Activated CD8-positive, alpha-beta memory T cell treated with anti-CD3 and anti-CD28 coated beads, Interleukin-2, amount 50 U/mL, for 24 hours (primary cell): ENCODE measurements around the gene IQSEC1.

Source experiments
- DNase-seq: peaks from one replicate; pipeline ENCODE4 v3.0.0-alpha.2; 2020; ENCODE audit errors: extremely low read depth

IQSEC1 gene

GRCh38 chr3:13002398-13003124, 70.7 kb downstream of the IQSEC1 start:
- DNase-seq, result no peak

DNA sequence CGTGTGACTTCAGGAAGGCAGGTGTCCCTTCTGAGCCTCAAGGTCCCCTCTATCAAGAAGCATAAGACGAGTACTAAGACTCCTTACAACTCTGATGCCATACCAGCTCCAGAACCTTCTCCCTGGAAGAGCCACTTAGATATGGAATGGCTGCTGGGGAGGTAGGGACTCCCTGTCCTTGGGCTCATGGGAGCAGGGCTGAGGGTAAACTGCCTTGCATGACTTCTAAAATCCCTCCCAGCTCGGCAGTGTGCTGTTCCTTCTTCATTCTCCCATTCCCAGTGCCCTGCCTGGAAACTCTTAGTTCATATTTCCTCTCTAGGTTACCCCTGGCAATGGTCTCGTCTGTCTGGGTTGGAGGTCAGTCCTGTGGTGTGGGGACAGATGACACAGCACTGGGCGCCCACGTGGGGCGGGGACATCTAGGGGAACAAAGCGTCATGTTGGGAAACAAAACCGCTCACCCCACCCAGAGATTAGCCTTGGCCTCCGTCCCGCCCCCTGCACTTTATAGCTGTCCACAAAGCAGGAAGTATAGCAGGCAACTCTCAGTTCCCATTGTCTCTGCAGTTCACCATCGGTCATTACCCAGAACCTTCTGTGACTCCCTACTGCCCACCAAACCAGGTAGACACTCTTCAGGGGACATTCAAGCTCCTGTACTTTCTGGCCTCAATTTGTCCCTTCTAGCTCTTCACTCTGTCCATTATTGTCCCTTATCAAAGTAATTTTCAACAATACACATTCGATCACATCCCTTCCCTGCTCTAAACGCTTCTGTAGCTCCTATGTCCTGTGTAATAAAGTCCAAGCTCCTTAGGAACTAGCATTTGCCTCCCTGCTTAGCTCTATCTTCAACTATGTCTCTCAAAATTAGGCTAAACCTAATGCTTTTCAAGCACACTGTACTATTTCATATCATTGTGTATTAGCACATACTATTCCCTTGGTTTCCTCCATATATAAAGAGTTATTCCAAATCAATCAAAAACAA, 73.8 kb downstream of the IQSEC1 start:
- DNase-seq, result no peak

GRCh38 chr3:12998648-12999047, 74.6 kb downstream of the IQSEC1 start:
- no peak for DNase-seq

GRCh38 chr3:12997387-12997786, 75.8 kb downstream of the IQSEC1 start:
- DNase-seq, result no peak

DNA sequence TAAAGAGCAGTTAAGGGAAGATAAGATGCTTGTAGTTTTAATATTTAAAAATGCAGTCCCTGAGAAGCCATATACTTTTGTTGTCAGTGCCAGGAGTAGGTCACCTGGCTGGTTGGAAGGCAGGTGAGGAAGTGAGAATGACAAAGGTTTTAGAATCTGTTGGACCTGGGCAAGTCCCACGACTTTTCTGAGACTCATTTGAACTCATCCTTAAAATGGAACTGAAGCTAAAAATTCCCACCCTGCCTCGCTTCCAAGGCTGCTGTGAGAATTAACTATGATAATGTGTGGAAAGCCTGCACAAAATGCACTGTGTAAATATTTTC, 77.1 kb downstream of the IQSEC1 start:
- no peak for DNase-seq

DNA sequence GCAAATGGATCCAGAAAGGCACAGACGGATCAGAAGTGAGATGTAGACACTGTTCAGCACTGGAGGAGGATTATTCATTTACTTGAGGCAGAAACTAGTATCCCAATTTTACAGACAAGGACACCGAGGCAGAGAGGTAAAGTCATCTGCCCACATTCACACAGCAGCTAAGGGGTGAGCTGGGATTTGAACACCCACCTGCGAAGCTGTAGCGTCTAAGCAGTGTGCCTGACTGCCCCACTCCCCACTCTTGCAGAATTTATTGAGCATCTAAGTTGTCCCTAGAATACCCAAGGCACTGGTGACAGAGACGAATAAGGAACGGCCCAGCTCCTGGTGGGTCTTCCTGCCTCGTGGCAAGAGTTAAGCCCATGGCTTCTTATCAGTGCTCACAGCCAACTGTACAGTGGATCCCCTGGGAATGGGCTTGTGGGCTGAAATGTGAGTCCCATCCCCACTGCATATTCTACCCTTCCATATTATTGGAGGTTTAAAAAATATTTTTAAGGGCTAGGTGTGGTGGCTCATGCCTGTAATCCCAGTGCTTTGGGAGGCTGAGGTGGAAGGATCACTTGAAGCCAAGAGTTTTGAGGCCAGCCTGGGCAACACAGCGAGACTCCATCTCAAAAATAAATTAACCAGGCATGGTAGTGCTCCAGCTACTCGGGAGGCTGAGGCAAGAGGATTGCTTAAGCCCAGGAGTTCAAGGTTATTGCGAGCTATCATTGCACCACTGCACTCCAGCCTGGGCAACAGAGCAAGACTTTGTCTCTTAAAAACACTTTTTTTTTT, 77.6 kb downstream of the IQSEC1 start:
- DNase-seq, result no peak

GRCh38 chr3:12994607-12995388, 78.4 kb downstream of the IQSEC1 start:
- no peak for DNase-seq

DNA sequence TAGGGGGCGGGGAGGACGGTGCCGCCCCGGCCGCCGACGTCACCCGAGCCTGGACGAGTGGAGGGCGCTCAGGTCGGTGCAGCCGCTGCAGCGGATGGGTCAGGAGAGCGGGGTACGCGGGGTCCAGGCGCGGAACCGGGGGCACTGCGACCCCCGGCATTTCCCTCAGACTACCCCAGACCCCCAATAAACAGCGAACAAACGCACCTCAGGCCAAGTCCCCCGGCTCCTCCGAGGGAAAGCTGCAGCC, 78.9 kb downstream of the IQSEC1 start:
- DNase-seq, result no peak

GRCh38 chr3:12993517-12994356, 79.5 kb downstream of the IQSEC1 start:
- DNase-seq, result no peak

DNA sequence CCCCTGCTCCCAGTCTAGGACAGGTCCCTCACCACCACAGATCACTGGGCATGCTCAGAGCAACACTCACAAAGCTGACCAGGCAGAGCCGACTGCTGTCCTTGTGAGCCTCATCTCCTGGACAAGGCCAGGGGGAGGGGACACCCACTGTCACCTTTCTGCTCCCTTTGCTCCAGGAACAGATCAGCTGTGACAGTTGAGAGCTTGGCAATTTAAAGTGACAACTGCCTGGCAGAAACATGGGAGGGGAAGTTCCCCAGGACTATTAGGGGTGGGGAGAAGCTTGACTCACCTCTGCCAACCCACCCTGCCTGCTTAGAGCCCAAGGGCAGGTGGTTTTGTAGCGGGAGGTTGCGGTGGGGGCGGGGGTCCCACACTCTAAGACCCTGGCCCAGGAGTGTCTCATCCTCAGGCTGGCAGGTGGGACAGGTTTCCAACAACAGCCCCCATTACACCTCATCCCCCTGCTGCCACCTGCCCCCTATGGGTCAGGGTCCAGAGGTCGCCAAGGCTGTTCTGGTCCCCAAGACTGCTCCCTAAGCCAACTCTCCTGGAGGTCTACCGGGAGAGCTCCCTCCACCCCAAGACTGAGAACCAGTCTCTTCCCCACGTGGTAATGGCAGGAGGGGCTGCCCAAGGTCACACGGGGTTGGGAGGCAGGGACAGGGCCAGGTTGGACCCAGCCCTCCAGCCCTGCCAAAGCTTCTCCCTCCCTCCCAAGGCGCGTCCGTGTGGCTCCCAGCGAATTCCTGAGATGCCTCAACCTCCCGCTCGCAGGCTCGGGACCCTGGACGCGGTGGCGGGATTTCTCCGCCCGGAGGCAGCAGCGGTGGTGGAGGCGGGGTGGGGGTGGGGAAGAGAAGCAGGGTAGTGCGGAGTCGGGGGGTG, 80.4 kb downstream of the IQSEC1 start:
- DNase-seq, result no peak

DNA sequence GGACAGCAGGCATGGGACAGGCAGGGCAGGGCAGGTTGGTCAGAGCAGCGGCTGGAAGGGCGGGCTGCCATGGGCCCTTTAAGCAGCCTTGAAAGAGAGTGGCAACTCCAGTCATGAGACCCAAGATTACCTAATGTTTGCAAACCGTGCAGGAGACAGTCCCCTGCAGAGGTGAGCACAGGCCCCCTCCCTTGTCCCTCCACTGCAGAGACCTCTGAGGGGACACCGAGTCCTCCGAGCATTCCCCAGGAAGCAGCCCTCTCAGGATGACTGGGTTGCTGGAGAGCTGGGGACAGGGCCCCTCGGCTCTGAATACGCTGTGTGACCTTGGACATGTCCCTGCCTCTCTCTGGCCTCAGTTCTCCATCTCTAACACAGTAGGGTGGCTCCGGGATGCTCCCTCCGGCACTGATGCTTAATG, 81.4 kb downstream of the IQSEC1 start:
- DNase-seq, result no peak

GRCh38 chr3:12991481-12991837, 81.8 kb downstream of the IQSEC1 start:
- no peak for DNase-seq

DNA sequence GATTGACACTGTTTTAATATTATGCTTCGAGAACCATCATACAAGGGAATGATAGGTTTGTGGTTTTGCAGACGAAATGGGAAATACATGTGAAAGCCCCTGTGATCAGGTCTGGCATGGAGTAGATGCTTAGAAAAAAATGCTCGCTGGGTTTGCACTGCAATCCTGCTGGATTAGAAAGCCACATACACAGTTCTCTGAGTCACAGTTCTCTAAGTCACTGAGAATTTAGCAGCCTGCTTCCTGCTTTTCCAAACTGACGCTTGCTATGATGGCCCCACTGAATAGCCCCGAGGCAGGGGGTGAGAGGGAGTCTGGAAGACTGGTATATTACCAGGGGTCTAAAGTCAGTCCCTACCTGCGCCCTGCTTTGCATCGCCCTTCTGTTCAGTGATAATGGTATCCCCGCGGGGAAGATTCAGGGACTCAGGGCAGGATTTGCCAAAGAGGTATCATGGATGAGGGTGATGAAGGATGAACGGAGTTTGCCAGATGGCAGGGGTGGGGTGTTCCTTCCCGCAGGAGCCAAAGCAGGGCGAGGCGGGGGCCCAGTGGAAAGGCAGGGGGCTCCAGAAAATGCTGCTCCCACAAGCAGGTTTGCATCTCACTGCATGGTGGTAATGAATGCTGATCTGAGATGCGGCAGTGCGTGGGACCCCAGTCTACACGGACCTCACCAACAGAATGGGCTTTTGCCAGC, 82.3 kb downstream of the IQSEC1 start:
- DNase-seq, result no peak

- DNase-seq, result no peak
Measured at GRCh38 chr3:12990306-12990705, 82.9 kb downstream of the IQSEC1 start.

DNA sequence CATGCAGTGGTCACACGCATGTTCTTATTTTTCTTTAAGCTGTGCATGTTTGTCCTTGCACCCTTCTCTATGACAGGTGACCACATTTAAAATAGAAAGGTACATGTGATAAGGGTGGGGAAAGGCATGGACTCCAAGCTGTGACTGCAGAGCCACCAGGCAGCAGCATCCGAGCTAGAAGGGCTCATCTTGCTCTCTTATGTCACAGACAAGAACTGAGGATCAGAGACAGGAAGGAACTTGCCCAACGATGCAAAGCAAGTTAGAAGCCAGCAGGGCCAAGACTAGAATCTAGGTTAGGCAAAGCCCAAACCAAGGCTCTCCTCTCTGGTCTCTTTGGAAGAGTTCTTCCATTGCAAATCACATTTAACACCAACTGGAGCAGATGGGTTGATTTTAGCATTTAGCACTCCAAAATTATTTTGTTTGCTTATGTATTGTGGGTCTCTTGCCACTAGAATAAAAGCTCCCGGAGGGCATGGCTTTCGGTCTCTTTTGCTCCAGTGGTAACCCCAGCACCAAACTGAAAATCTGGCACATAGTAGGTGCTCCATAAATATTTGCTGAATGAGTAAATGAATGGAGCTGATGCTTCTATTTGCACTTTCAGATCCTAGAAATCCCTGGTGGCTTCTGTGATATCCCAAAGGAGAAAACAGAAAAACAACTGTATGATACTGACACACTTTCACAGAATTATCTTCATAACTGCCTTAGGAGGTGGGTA, 84.3 kb downstream of the IQSEC1 start:
- no peak for DNase-seq

GRCh38 chr3:12987602-12988001, 85.6 kb downstream of the IQSEC1 start:
- DNase-seq, result no peak

DNA sequence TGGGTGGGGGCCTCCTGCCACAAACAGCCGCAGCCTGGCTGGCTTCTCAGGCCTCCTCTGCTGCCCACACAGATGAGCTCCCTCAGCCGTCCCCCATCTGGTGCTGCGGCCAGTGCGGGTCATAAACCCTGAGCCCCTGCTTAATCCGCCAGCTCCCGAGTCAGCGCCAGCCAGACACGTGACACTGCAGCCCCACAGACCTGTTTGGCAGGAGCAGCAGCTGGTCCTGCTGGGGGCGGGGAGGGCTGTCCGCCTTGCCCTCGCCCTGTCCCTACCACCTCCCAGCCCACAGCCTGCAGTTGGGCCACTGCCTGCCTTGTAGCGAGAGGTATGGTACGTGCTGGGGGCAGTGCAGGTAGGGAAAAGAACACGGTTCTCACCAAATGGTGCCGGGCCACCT, 86.2 kb downstream of the IQSEC1 start:
- no peak for DNase-seq

GRCh38 chr3:12986521-12986920, 86.7 kb downstream of the IQSEC1 start:
- DNase-seq, result no peak

DNA sequence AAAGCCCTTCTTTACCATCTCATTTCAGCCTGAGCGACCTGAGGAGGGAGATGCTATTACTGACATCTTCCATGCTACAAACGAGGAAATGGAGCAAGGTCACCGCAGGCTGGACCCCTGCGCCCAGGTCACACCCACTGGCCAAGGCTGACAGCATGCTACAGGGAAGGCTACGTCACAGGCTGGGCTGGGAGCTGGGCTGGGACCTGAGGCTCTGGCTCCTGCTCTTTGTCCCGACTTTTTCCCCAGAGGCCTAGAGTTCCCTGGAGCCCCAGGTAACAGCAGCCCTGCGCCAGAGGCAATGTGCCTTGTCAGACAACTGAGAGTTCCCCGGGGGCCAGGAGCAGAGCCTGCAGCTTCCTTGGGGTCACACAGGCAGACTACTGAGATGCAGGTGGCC, 87.2 kb downstream of the IQSEC1 start:
- DNase-seq, result no peak
